ENCODE data around the gene RRH. TPM values are rescaled to one million over a fixed set of nuclear protein-coding genes. Genes with fewer than 3 reads are reported as not detected.

Gene RRH
- total RNA-seq, 1 donor from 2014 or later: not detected

- DNase-seq: no peak
Measured at GRCh38 chr4:109890076-109890475, 62.3 kb downstream of the RRH start.

Other genes with a start within 250 kb of the RRH start
- 19.8 TPM for gene CASP6, start 124.5 kb upstream of the RRH start, total RNA-seq
- 15.0 TPM for gene PLA2G12A, start 97.9 kb upstream of the RRH start, total RNA-seq
- 10.1 TPM for gene CFI, start 26.0 kb upstream of the RRH start, total RNA-seq
- gene GAR1, start 12.2 kb upstream of the RRH start, total RNA-seq: 10.8 TPM
- gene LRIT3, start 20.1 kb downstream of the RRH start, total RNA-seq: 0.10 TPM
- 3.5 TPM for gene EGF, start 84.9 kb downstream of the RRH start, total RNA-seq